Kidney epithelial cell (primary cell): ENCODE results near the gene EPS8L3. TPM values are rescaled to one million over a fixed set of nuclear protein-coding genes. Genes with fewer than 3 reads are reported as not detected.

Experiments used
- DNase-seq: peaks from one replicate; pipeline ENCODE4 v3.0.0-alpha.2; 2010; ENCODE audit warnings: low read depth
- H3K27me3 ChIP-seq: 2 replicates; pipeline ENCODE4 v1.6.0; 2011; ENCODE audit warnings: low read length; ENCODE audit not compliant: control insufficient read depth, insufficient read depth
- H3K36me3 ChIP-seq: 2 replicates; pipeline ENCODE4 v1.5.1; 2011; ENCODE audit warnings: low read length; ENCODE audit not compliant: control insufficient read depth, insufficient read depth
- H3K4me3 ChIP-seq: 2 replicates; pipeline ENCODE4 v1.5.1; 2011; ENCODE audit warnings: low read depth, mild to moderate bottlenecking, control low read depth, low read length
- total RNA-seq: library from RNA; depleted of rRNA; stranded (reverse); fragments of >200 nt; gene quantifications from 2 replicates; pipeline ENCODE4 v1.2.3, GENCODE V29; 2015
- TF ChIP-seq, protein P1 (sequence below): IDR thresholded peaks from 2 replicates; pipeline ENCODE4 v1.5.1; 2011; ENCODE audit warnings: mild to moderate bottlenecking, moderate library complexity, low read length, control low read depth, inconsistent platforms; ENCODE audit not compliant: insufficient read depth, poor library complexity, severe bottlenecking

The EPS8L3 gene
- total RNA-seq, 1 donor from 2014 or later = 0.04 TPM

DNA sequence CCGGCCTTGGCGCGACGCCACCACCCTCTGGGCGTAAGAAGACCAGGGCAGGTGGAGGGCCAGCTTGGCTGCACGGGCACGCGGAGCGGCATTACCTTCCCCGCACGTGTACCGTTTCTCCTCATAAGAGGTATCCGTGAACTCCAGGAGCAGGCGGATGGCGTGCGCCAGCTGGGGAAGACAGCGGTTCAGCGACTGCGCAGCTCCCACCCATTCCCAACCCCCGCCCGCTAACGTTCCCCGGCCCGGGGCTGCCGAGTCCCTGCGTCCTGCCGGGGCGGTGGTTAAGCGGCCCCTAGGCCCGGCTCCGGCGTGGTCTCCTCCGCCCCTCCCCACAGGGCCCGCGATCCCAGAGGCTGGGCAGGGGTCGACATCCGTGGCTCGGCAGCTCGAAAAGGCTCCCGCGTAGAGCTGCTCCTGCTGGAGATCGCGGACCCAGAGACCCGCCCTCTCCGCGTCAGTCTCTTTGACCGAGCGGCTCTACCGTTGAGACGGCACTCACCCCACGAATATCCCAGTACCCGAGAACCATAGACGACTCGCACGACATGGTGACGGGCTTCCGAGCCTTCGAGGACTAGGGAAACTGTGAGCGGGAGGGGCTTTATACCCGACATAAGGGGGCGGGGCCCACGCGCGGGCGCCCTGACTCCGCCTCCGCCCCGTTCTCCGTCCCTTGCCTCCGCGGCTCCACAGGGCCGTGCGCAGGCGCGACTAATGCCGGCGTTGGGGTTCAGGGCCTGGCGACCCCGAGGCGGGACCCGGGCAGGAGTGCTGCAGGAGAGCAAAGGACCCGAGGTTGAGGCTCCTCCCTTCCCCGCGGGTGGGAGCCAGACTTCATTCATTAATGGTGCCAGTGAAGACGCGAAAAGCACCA, 23.7 kb downstream of the EPS8L3 start:
- TF ChIP-seq, protein P1, sequence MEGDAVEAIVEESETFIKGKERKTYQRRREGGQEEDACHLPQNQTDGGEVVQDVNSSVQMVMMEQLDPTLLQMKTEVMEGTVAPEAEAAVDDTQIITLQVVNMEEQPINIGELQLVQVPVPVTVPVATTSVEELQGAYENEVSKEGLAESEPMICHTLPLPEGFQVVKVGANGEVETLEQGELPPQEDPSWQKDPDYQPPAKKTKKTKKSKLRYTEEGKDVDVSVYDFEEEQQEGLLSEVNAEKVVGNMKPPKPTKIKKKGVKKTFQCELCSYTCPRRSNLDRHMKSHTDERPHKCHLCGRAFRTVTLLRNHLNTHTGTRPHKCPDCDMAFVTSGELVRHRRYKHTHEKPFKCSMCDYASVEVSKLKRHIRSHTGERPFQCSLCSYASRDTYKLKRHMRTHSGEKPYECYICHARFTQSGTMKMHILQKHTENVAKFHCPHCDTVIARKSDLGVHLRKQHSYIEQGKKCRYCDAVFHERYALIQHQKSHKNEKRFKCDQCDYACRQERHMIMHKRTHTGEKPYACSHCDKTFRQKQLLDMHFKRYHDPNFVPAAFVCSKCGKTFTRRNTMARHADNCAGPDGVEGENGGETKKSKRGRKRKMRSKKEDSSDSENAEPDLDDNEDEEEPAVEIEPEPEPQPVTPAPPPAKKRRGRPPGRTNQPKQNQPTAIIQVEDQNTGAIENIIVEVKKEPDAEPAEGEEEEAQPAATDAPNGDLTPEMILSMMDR = no peak
- Histone ChIP-seq H3K4me3 (peak overlapping the region; percentile 58), H3K36me3 (no peaks in the 10 kb centered on the region), H3K27me3 (no peaks in the 10 kb centered on the region)
- DNase-seq = no peak

DNA sequence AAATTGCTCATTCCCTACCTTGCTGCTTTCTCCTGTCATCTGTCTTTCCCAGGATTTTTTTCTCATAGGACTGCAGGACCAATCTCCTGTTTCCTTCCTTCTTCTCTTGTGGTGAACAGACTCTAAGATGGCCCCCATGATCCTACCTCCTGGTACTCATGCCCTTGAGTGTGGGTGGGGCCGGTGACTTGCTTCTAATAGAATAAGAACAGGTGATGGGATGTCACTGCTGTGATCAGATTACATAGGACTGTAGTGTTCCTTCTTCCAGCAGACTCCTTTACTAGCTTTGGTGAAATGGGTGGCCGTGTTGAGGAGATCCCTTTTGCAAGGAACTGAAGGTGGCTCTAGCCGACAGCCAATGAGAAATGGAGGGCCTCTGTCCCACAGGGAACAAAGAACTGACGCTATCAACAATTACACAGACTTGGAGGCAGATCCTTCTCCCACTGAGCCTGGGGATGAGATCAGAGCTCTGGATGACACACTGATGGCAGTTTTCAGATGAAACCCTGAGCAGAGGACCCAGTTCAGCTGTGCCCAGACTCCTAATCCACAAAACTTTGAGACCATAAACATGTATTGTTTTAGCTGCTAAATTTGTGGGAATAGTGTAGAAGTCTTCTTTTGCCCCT, 30.4 kb downstream of the EPS8L3 start:
- TF ChIP-seq, protein P1 = no peak
- Histone ChIP-seq H3K4me3 (no peak overlapping the region), H3K27me3 (no peaks in the 10 kb centered on the region), H3K36me3 (no peaks in the 10 kb centered on the region)
- DNase-seq = no peak

DNA sequence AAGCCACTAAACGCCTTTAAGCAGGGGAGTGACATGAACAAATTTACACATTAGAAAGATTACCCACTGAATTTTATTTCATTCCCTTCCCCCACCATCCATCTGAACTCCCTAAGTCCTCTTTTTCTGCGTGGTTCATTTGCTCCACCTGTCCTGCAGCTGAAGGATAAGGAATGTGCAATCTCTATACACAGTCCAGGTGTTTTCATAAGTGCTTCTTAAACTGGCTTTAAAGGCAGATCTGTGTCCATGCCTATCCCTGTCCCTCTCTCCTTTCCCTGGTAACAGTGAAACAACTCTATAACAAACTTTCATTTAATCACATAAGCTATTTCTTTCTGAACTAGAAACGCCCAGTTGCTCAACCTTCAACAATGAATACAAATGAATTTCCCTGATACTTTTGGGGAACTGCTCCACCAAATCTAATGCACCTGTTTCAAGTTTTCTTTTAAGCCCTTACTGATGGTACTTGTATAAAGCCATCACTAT, 31.3 kb downstream of the EPS8L3 start:
- H3K27me3 ChIP-seq = no peaks in the 10 kb centered on the region
- H3K4me3 ChIP-seq = no peak overlapping the region
- TF ChIP-seq, protein P1 = no peak
- DNase-seq = no peak
- no peaks in the 10 kb centered on the region for H3K36me3 ChIP-seq

DNA sequence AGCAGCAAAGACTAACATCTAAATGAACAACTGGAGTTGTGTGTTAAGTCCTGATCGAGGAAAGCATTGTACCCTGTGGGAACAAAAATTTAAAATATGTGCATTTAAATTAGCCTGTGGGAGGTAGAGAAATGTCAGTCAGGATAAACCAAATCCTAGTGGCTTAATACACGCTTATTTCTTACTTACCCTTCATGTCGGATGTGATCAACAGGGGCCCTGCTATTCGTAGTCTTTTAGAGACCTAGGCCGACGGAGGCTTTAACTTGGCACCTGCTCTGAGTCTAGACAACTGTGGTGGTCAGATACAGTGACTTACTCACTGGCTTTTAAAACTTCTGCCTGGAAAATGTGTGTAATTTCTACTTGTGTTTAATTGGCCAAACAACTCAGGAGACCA, 33.1 kb downstream of the EPS8L3 start:
- Histone ChIP-seq H3K27me3 (no peaks in the 10 kb centered on the region), H3K4me3 (no peak overlapping the region), H3K36me3 (no peaks in the 10 kb centered on the region)
- TF ChIP-seq, protein P1 = no peak
- DNase-seq = no peak

DNA sequence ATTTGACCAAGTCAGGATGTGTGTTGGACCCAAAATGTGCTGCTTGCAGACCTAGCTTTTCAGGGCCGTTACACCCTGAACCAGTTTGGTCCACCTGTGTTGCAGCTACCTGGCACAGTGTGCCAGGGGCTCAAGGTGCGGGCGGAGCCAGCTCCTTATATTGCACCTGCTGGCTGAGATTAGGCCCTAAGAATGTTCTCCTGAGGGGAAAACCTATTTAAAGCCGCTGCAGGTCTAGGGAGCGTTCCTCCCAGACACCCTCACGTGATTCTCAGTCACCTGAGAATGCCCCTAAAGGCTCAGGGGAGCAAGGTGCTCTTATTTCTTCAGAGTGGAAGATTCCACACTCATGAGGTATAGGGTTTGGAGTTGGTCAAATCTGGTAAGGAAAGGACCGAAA, 34.9 kb downstream of the EPS8L3 start:
- Histone ChIP-seq H3K27me3 (no peaks in the 10 kb centered on the region), H3K4me3 (no peak overlapping the region)
- TF ChIP-seq, protein P1 = no peak

More for the DNA sequence above, 34.9 kb downstream of the EPS8L3 start:
- DNase-seq = no peak
- H3K36me3 ChIP-seq = no peaks in the 10 kb centered on the region
